Liver (tissue), 3 donors: ENCODE data around the gene DOCK2.

Source experiments
- ATF3 ChIP-seq: IDR thresholded peaks from 2 replicates; pipeline ENCODE4 v1.6.1; 2016; ENCODE audit warnings: antibody characterized with exemption
- CTCF ChIP-seq: fragments of 150-350 bp; IDR thresholded peaks from 2 replicates; pipeline ENCODE4 v1.5.1; 2017; ENCODE audit warnings: improper control_type of control experiment, low read depth, low read length; ENCODE audit not compliant: missing input control
- JUND ChIP-seq, 2 donors: IDR thresholded peaks; 2 replicates each; pipeline ENCODE4 v1.6.1; 2016; ENCODE audit warnings: antibody characterized with exemption in 2 of 2
- MAX ChIP-seq: IDR thresholded peaks from 2 replicates; pipeline ENCODE4 v1.6.1; 2016; ENCODE audit warnings: antibody characterized with exemption
- RAD21 ChIP-seq, 2 donors: IDR thresholded peaks; 2 replicates each; pipeline ENCODE4 v1.6.1; 2016; ENCODE audit warnings: antibody characterized with exemption in 2 of 2, mild to moderate bottlenecking in 2 of 2
- REST ChIP-seq: IDR thresholded peaks from 2 replicates; pipeline ENCODE4 v1.6.1; 2016; ENCODE audit warnings: antibody characterized with exemption, mild to moderate bottlenecking
- RXRA ChIP-seq, 2 donors: IDR thresholded peaks; 2 replicates each; pipeline ENCODE4 v1.6.1; 2017 to 2018; ENCODE audit warnings: antibody characterized with exemption in 2 of 2, mild to moderate bottlenecking in 1 of 2
- TAF1 ChIP-seq: conservative IDR thresholded peaks from 2 replicates; pipeline ENCODE4 v1.6.1; 2016; ENCODE audit warnings: antibody characterized with exemption, mild to moderate bottlenecking
- YY1 ChIP-seq: IDR thresholded peaks from 2 replicates; pipeline ENCODE4 v1.6.1; 2016; ENCODE audit warnings: antibody characterized with exemption, mild to moderate bottlenecking
- donor health status: healthy.
- donor health status: healthy.

GRCh38 chr5:169760229-169760628, 123.2 kb downstream of the DOCK2 start:
- no peak for TF ChIP-seq CTCF
- no peak for TF ChIP-seq MAX
- TF ChIP-seq JUND (IDR thresholded peaks at IDR 0.05), result no peak
- no peak for TF ChIP-seq TAF1
- no peak for TF ChIP-seq RAD21 (IDR thresholded peaks at IDR 0.05)
- TF ChIP-seq REST, result no peak
- no peak for TF ChIP-seq ATF3
- TF ChIP-seq RXRA (IDR thresholded peaks at IDR 0.05), result no peak
- no peak for TF ChIP-seq YY1
